ENCODE measurements around the gene ELFN2.

DNA sequence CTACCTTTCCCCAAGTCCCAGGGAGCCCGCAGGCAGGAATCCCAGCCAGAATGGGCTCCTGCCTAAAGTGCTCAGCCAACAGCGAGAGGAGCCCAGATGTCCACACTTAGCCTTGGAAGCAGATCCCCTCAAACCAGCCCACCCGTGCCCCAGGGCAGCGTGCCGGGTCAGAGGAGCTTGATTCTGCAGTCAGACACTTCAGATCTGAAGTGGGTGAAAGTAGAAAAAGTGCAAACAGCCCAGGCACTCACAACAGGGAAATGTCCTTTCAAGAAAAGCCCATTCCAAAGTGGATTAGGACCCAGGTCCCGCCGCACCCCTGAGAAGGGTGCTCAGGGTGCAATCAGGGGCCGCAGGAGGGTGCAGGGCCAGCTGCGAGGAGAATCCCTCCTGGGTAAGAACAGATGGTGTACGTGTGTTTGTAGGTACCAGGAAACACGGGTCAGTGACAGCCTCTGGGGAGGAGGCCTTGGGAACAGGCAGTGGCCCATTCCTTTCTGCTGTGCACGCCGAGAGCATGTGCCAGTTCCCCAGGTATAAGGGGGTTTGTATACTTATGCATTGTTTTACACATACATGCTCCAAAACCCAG lies 17.7 kb downstream of the ELFN2 start:
- TF ChIP-seq, protein P1, sequence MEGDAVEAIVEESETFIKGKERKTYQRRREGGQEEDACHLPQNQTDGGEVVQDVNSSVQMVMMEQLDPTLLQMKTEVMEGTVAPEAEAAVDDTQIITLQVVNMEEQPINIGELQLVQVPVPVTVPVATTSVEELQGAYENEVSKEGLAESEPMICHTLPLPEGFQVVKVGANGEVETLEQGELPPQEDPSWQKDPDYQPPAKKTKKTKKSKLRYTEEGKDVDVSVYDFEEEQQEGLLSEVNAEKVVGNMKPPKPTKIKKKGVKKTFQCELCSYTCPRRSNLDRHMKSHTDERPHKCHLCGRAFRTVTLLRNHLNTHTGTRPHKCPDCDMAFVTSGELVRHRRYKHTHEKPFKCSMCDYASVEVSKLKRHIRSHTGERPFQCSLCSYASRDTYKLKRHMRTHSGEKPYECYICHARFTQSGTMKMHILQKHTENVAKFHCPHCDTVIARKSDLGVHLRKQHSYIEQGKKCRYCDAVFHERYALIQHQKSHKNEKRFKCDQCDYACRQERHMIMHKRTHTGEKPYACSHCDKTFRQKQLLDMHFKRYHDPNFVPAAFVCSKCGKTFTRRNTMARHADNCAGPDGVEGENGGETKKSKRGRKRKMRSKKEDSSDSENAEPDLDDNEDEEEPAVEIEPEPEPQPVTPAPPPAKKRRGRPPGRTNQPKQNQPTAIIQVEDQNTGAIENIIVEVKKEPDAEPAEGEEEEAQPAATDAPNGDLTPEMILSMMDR (IDR thresholded peaks at IDR 0.05), result no peak
- TF ChIP-seq POLR2A (IDR thresholded peaks at IDR 0.05), result no peak

Measured in right lobe of liver (tissue), 4 donors.